Esophagus muscularis mucosa (tissue), 4 donors: ENCODE measurements around the gene ESYT2.

Experiments
- CTCF ChIP-seq, 3 experiments: fragments of 200-600 bp in 2 of 3; fragments of 450-650 bp in 1 of 3; sonication (generic) in 2 of 3; IDR thresholded peaks; one replicate each; pipeline ENCODE4 v1.5.1; 2017 to 2019; ENCODE audit warnings: antibody characterized with exemption in 3 of 3, mild to moderate bottlenecking in 2 of 3, moderate library complexity in 1 of 3
- EP300 ChIP-seq: sonication (generic); formaldehyde crosslinking; IDR thresholded peaks from one replicate; pipeline ENCODE4 v1.6.1; 2017; ENCODE audit warnings: antibody characterized with exemption
- POLR2A ChIP-seq: fragments of 450-650 bp; IDR thresholded peaks from one replicate; pipeline ENCODE4 v1.6.1; 2017; ENCODE audit warnings: antibody characterized with exemption, moderate library complexity, mild to moderate bottlenecking, low read depth

GRCh38 chr7:158812684-158813083, 16.6 kb downstream of the ESYT2 start:
- no peak for TF ChIP-seq CTCF (IDR thresholded peaks at IDR 0.05)
- no peak for TF ChIP-seq POLR2A
- no peak for TF ChIP-seq EP300
